H9 (cell line): ENCODE results near the gene MTX1. TPM values are rescaled to one million over a fixed set of nuclear protein-coding genes. Genes with fewer than 3 reads are reported as not detected.

Experiments used
- DNase-seq: peaks from one replicate; pipeline ENCODE4 v3.0.0-alpha.2; 2017
- H2AFZ ChIP-seq: one replicate; pipeline ENCODE4 v1.6.1; 2013; ENCODE audit warnings: mild to moderate bottlenecking, low read length, control low read depth, moderate library complexity
- H2AK5ac ChIP-seq: 2 replicates; pipeline ENCODE4 v1.6.1; 2013; ENCODE audit warnings: low read length, control low read depth, mixed read lengths; ENCODE audit not compliant: insufficient read length
- H2BK120ac ChIP-seq: one replicate; pipeline ENCODE4 v1.6.1; 2013; ENCODE audit warnings: low read depth, mild to moderate bottlenecking, low read length, control low read depth, inconsistent platforms; ENCODE audit not compliant: poor library complexity, severe bottlenecking
- H2BK12ac ChIP-seq: 2 replicates; pipeline ENCODE4 v1.6.1; 2013; ENCODE audit warnings: low read length, control low read depth, mixed read lengths, low read depth; ENCODE audit not compliant: insufficient read length
- H2BK15ac ChIP-seq: 2 replicates; pipeline ENCODE4 v1.6.1; 2013; ENCODE audit warnings: low read depth, low read length, control low read depth
- H2BK20ac ChIP-seq: one replicate; pipeline ENCODE4 v1.6.1; 2013; ENCODE audit warnings: low read depth, mild to moderate bottlenecking, low read length, control low read depth, inconsistent platforms; ENCODE audit not compliant: poor library complexity, severe bottlenecking
- H2BK5ac ChIP-seq: 2 replicates; pipeline ENCODE4 v1.6.1; 2013; ENCODE audit warnings: low read length, control low read depth, mixed read lengths; ENCODE audit not compliant: insufficient read length
- H3K14ac ChIP-seq: 2 replicates; pipeline ENCODE4 v1.6.1; 2013; ENCODE audit warnings: low read length, control low read depth; ENCODE audit not compliant: insufficient read depth
- H3K18ac ChIP-seq: 2 replicates; pipeline ENCODE4 v1.6.1; 2013; ENCODE audit warnings: low read depth, mild to moderate bottlenecking, mixed read lengths, low read length, control low read depth; ENCODE audit not compliant: insufficient read length
- H3K23ac ChIP-seq: 2 replicates; pipeline ENCODE4 v1.6.1; 2013; ENCODE audit warnings: low read length, control low read depth, mixed read lengths, low read depth; ENCODE audit not compliant: insufficient read length
- H3K23me2 ChIP-seq: 2 replicates; pipeline ENCODE4 v1.6.1; 2013; ENCODE audit warnings: low read depth, mild to moderate bottlenecking, mixed read lengths, low read length, control low read depth; ENCODE audit not compliant: insufficient read length, poor library complexity, severe bottlenecking
- H3K27ac ChIP-seq: 2 replicates; pipeline ENCODE4 v1.5.1; 2013; ENCODE audit warnings: low read length, control low read depth, mixed read lengths, low read depth; ENCODE audit not compliant: insufficient read length
- H3K27me3 ChIP-seq: 2 replicates; pipeline ENCODE4 v1.6.1; 2013; ENCODE audit warnings: low read length, control low read depth, inconsistent platforms; ENCODE audit not compliant: insufficient read depth
- H3K4ac ChIP-seq: 2 replicates; pipeline ENCODE4 v1.6.1; 2013; ENCODE audit warnings: low read depth, mild to moderate bottlenecking, control low read depth, inconsistent platforms, low read length, moderate library complexity
- H3K4me1 ChIP-seq: 2 replicates; pipeline ENCODE4 v1.6.1; 2013; ENCODE audit warnings: low read length, control low read depth, inconsistent platforms; ENCODE audit not compliant: insufficient read depth
- H3K4me2 ChIP-seq: 2 replicates; pipeline ENCODE4 v1.6.1; 2013; ENCODE audit warnings: low read length, control low read depth, mixed read lengths; ENCODE audit not compliant: insufficient read length, insufficient read depth
- H3K56ac ChIP-seq: 2 replicates; pipeline ENCODE4 v1.6.1; 2013; ENCODE audit warnings: low read depth, mild to moderate bottlenecking, mixed read lengths, low read length, control low read depth; ENCODE audit not compliant: insufficient read length
- H3K79me1 ChIP-seq: 2 replicates; pipeline ENCODE4 v1.6.1; 2013; ENCODE audit warnings: low read depth, mild to moderate bottlenecking, moderate library complexity, low read length, control low read depth, inconsistent platforms; ENCODE audit not compliant: insufficient read depth, poor library complexity, severe bottlenecking
- H3K79me2 ChIP-seq: 2 replicates; pipeline ENCODE4 v1.6.1; 2013; ENCODE audit warnings: low read length, control low read depth, inconsistent platforms; ENCODE audit not compliant: insufficient read depth
- H3K9ac ChIP-seq: 2 replicates; pipeline ENCODE4 v1.6.1; 2013; ENCODE audit warnings: low read length, control low read depth, mixed read lengths; ENCODE audit not compliant: insufficient read length; ENCODE audit errors: extremely low read depth
- H3K9me3 ChIP-seq: one replicate; pipeline ENCODE4 v1.6.1; 2013; ENCODE audit warnings: low read depth, low read length, inconsistent platforms; ENCODE audit not compliant: control insufficient read depth
- H3T11ph ChIP-seq: one replicate; pipeline ENCODE4 v1.6.1; 2013; ENCODE audit warnings: mild to moderate bottlenecking, low read length, control low read depth, inconsistent platforms
- H4K20me1 ChIP-seq: one replicate; pipeline ENCODE4 v1.6.1; 2013; ENCODE audit not compliant: control insufficient read depth, insufficient read length, insufficient read depth
- H4K5ac ChIP-seq: 2 replicates; pipeline ENCODE4 v1.6.1; 2013; ENCODE audit warnings: low read depth, mild to moderate bottlenecking, mixed read lengths, low read length, control low read depth; ENCODE audit not compliant: insufficient read length
- H4K8ac ChIP-seq: replicated peaks from 2 replicates; pipeline ENCODE4 v1.6.1; 2013; ENCODE audit warnings: low read length, control low read depth, mixed read lengths, low read depth; ENCODE audit not compliant: insufficient read length
- H4K91ac ChIP-seq: 2 replicates; pipeline ENCODE4 v1.6.1; 2013; ENCODE audit warnings: low read depth, mild to moderate bottlenecking, moderate library complexity, mixed read lengths, low read length, control low read depth; ENCODE audit not compliant: insufficient read length
- H3K27ac Mint-ChIP-seq, 3 experiments: 2 replicates in 2 of 3; 3 replicates in 1 of 3; pipeline ENCODE4 v1.8.0; 2020 to 2021; ENCODE audit warnings: mixed read lengths in 3 of 3, mild to moderate bottlenecking in 1 of 3, moderate library complexity in 1 of 3
- H3K27me3 Mint-ChIP-seq: 2 replicates; pipeline ENCODE4 v1.8.0; 2021; ENCODE audit warnings: low read depth, mild to moderate bottlenecking, moderate library complexity, mixed read lengths
- H3K36me3 Mint-ChIP-seq, 3 experiments: 2 replicates in 2 of 3; 3 replicates in 1 of 3; pipeline ENCODE4 v1.8.0; 2020 to 2021; ENCODE audit warnings: low read depth in 3 of 3, mixed read lengths in 3 of 3; ENCODE audit not compliant: insufficient read depth in 1 of 3
- H3K4me1 Mint-ChIP-seq, 2 experiments: 2 replicates each; pipeline ENCODE4 v1.8.0; 2020; ENCODE audit warnings: mixed read lengths in 2 of 2
- H3K4me3 Mint-ChIP-seq, 2 experiments: 2 replicates in 1 of 2; 3 replicates in 1 of 2; pipeline ENCODE4 v1.8.0; 2020 to 2021; ENCODE audit warnings: mild to moderate bottlenecking in 2 of 2, mixed read lengths in 2 of 2, moderate library complexity in 1 of 2
- H3K9me3 Mint-ChIP-seq, 2 experiments: 2 replicates in 1 of 2; 3 replicates in 1 of 2; pipeline ENCODE4 v1.8.0; 2020; ENCODE audit warnings: mild to moderate bottlenecking in 2 of 2, mixed read lengths in 2 of 2, moderate library complexity in 1 of 2
- CTCF ChIP-seq: fragments of 200-600 bp; sonication (generic); conservative IDR thresholded peaks from 3 replicates; pipeline ENCODE4 v1.8.0; 2021; ENCODE audit warnings: antibody characterized with exemption, mild to moderate bottlenecking
- WGBS: extraction: QIAGEN DNeasy Blood & Tissue Kit; methylation state at CpG from one replicate; pipeline ENCODE4 v1.1.7; 2013; ENCODE audit warnings: missing lambda C conversion rate, low lambda C conversion rate, mixed read lengths; ENCODE audit not compliant: insufficient read length; ENCODE audit errors: extremely low coverage; 5-methylcytosine and 5-hydroxymethylcytosine counted together
- total RNA-seq: library from RNA; stranded (reverse); gene quantifications from 2 replicates; pipeline ENCODE4 v1.2.1, GENCODE V29; 2021

The MTX1 gene
- total RNA-seq, 1 experiment from 2014 or later, result 45.0 TPM

GRCh38 chr1:155191904-155192303 is 16.6 kb upstream of the MTX1 start:
- H3K4me3 Mint-ChIP-seq, result peak overlapping the region in 1 of 2 experiments; percentile 43; a peak in 1 of 5 replicates
- no peak overlapping the region for H3K23ac ChIP-seq

More at GRCh38 chr1:155191904-155192303, 16.6 kb upstream of the MTX1 start:
- H3T11ph ChIP-seq, result no peak overlapping the region
- H4K5ac ChIP-seq, result no peak overlapping the region
- DNase-seq, result no peak
- no peaks in the 10 kb centered on the region for H3K27me3 ChIP-seq
- no peak overlapping the region for H3K4ac ChIP-seq
- no peak overlapping the region for H3K4me2 ChIP-seq
- H3K23me2 ChIP-seq, result peaks cover 27% of the 10 kb centered on the region
- H2AK5ac ChIP-seq, result no peak overlapping the region
- H3K9ac ChIP-seq, result no peak overlapping the region
- peaks cover 27 to 38% of the 10 kb centered on the region in 2 experiments for H3K4me1 Mint-ChIP-seq
- no peak overlapping the region for H3K56ac ChIP-seq
- H3K27ac Mint-ChIP-seq, result peak overlapping the region in 2 of 3 experiments; percentile 56 to 74; a peak in 2 of 7 replicates
- WGBS, result no CpG with 5 or more reads among the region's 17 CpGs
- no peak overlapping the region for H3K14ac ChIP-seq
- no peaks in the 10 kb centered on the region for H4K20me1 ChIP-seq
- H2BK20ac ChIP-seq, result no peak overlapping the region
- H2BK5ac ChIP-seq, result no peak overlapping the region
- peaks cover 14 to 20% (median 15%) of the 10 kb centered on the region in 3 experiments for H3K36me3 Mint-ChIP-seq
- no peak overlapping the region for H4K8ac ChIP-seq
- H2BK120ac ChIP-seq, result no peak overlapping the region
- H3K9me3 ChIP-seq, result no peaks in the 10 kb centered on the region
- H3K4me1 ChIP-seq, result peaks cover 8% of the 10 kb centered on the region
- peaks cover 4 to 5% of the 10 kb centered on the region in 2 experiments; a peak in 4 of 5 replicates for H3K9me3 Mint-ChIP-seq
- no peak overlapping the region for H2BK12ac ChIP-seq
- H3K18ac ChIP-seq, result no peak overlapping the region
- H2BK15ac ChIP-seq, result no peak overlapping the region
- H4K91ac ChIP-seq, result no peak overlapping the region
- no peaks in the 10 kb centered on the region for H3K79me1 ChIP-seq
- no peak overlapping the region for H3K27ac ChIP-seq
- H2AFZ ChIP-seq, result no peak overlapping the region
- H3K27me3 Mint-ChIP-seq, result peaks cover 5% of the 10 kb centered on the region
- no peak for TF ChIP-seq CTCF
- H3K79me2 ChIP-seq, result peaks cover 12% of the 10 kb centered on the region; the same call in 1 of the 2 replicates
